Skeletal muscle tissue (tissue), 4 donors: ENCODE measurements around the gene GGTLC3. TPM values are rescaled to one million over a fixed set of nuclear protein-coding genes. Genes with fewer than 3 reads are reported as not detected.
"Not testable (repeated sequence)": the region's sequence is repeated elsewhere in the genome, so short reads cannot be mapped to it uniquely, and the experiment has no call there.

Source experiments
- H3K27ac ChIP-seq: one replicate; pipeline ENCODE4 v1.7.0; 2013; ENCODE audit warnings: mild to moderate bottlenecking, low read depth, low read length, inconsistent platforms
- H3K27me3 ChIP-seq, 3 donors: one replicate each; pipeline ENCODE4 v1.7.0; 2013; ENCODE audit warnings: low read length in 3 of 3; ENCODE audit not compliant: control insufficient read depth in 3 of 3, insufficient read depth in 3 of 3
- H3K36me3 ChIP-seq, 3 donors: one replicate each; pipeline ENCODE4 v1.7.0; 2013; ENCODE audit warnings: low read length in 3 of 3; ENCODE audit not compliant: control insufficient read depth in 3 of 3, insufficient read depth in 3 of 3
- H3K4me1 ChIP-seq, 3 donors: one replicate each; pipeline ENCODE4 v1.7.0; 2013; ENCODE audit warnings: low read length in 3 of 3, mild to moderate bottlenecking in 3 of 3; ENCODE audit not compliant: control insufficient read depth in 3 of 3, insufficient read depth in 3 of 3
- H3K4me3 ChIP-seq, 3 donors: one replicate each; pipeline ENCODE4 v1.7.0; 2013; ENCODE audit warnings: low read length in 3 of 3
- H3K9ac ChIP-seq, 3 donors: one replicate each; pipeline ENCODE4 v1.7.0; 2013; ENCODE audit warnings: low read length in 3 of 3, mild to moderate bottlenecking in 3 of 3, moderate library complexity in 2 of 3, low read depth in 1 of 3
- H3K9me3 ChIP-seq, 3 donors: one replicate each; pipeline ENCODE4 v1.7.0; 2013; ENCODE audit warnings: low read length in 3 of 3; ENCODE audit not compliant: control insufficient read depth in 3 of 3
- total RNA-seq: library from RNA; depleted of rRNA; stranded (reverse); fragments of >200 nt; gene quantifications from one replicate; pipeline ENCODE4 v1.2.3, GENCODE V29; 2014
- donor health status: Osteomylitis.

The GGTLC3 gene
- total RNA-seq, 1 donor from 2014 or later, result not detected

DNA sequence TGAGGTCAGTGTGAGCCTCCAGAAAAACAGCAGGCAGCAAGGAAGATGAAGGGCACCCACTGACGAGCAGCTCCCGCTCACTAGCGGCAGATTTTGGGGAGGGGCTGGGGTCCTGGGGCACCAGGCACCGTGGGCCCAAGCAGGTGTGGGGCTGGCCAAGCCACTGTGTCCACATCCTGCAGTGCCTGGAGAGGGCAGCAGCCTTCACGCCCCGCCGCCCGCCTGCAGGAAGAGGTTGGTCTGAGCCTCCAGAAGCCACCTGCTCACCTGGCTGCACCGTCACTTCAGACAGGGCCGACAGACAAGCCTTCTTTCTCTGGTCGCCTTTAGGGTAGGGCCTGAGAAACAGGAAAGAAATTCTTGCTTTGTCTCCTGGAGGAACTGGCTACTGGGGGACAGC, 25.4 kb upstream of the GGTLC3 start:
- H3K4me1 ChIP-seq, H3K9me3 ChIP-seq, H3K27me3 ChIP-seq, H3K36me3 ChIP-seq, H3K4me3 ChIP-seq, H3K27ac ChIP-seq, H3K9ac ChIP-seq: not testable (repeated sequence)

DNA sequence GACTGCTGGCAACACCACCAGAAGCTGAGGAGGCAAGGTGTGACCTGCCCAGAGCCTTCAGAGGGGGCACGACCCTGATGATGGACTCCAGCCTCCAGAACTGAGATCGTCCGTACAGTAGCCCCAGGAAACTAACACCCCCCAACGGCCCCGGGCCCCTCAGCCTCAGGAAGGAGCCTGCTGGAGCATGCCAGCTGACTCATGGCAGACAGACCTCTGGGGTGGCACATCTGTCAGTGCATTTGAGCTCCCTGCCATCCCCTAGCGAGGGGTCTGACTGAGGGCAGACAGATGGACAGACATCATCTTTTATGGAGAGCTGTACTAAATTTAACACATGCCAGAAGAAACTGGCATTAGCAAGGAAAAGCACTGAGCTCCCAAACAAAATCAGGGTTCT, 22.0 kb upstream of the GGTLC3 start:
- not testable (repeated sequence) for H3K4me3 ChIP-seq, H3K9ac ChIP-seq, H3K9me3 ChIP-seq, H3K27me3 ChIP-seq, H3K4me1 ChIP-seq, H3K36me3 ChIP-seq, H3K27ac ChIP-seq

DNA sequence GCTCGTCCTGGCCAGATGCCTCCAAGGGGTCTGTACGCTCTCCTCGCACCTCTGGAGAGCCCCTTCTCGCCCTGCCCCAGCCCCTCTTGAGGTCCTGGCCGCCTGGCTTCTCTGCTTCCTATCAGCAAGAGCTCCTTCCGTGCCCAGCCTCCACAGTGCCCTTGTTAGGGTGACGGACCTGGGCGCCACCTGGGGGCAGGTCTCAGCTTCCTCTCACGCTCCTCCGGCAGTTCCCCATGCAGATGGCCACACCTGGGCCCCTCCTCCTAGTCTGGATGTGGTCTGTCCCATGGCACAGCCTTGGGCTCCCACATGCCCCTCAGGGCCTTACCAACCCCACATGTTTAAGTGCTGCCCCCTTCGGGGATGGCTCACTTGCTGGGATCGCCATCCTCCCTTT, 16.4 kb upstream of the GGTLC3 start:
- not testable (repeated sequence) for H3K27ac ChIP-seq, H3K9ac ChIP-seq, H3K36me3 ChIP-seq, H3K27me3 ChIP-seq, H3K4me3 ChIP-seq, H3K4me1 ChIP-seq, H3K9me3 ChIP-seq

DNA sequence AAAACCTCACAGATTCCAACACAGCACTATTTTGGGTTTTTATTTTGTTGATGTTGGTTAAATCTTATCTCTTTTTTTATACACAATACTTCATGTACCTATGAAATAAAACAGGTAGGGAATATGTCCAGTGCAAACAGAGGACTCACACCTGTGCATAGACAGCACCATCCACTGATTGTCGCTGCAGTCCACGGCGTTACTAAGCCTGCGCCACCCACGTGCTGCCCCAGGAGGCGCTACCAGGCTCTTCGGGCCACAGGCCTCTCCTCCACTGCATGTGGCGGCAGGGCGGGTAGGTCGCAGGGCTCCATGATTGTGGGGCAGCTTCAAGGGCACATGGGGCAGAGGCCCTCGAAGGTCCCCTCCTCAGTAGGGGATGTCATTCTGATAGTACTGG, 15.7 kb upstream of the GGTLC3 start:
- H3K9ac ChIP-seq, H3K27me3 ChIP-seq, H3K9me3 ChIP-seq, H3K36me3 ChIP-seq, H3K4me3 ChIP-seq, H3K4me1 ChIP-seq, H3K27ac ChIP-seq: not testable (repeated sequence)

DNA sequence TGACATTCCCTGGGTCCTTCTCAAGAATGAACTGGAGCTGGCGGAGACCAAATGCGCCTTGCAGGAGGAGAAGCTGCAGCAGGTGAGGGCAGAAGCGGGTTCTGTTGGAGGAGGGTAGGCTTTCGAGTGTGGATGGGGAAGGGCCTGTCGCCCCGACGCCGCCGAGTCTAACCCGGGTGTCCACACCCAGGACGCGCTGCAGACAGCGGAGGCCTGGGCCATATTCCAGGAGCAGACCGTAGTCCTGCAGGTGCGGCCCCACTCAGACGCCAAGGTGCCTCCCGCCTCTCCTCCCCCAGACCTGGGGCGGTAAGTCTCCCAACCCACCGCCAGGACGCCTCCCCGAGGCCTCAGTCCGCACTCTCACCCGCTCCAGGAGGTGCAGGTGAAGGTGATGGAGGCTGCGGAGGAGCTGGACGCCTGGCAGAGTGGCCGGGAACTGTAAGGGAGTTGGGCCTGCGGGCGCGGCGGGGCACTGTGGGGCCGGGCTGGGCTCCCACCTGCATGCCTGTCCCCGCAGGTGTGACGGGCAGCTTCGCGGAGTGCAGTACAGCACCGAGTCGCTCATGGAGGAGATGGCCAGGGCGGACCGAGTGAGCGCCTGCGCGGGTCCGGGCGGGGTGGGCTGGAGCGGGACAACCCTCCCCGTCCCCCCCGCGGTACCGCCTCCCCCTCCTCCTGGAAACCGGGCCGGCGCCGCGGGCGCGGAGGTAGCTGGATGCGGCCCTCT, 11.6 kb upstream of the GGTLC3 start:
- H3K4me1 ChIP-seq, H3K27me3 ChIP-seq, H3K4me3 ChIP-seq, H3K9me3 ChIP-seq, H3K27ac ChIP-seq, H3K36me3 ChIP-seq, H3K9ac ChIP-seq: not testable (repeated sequence)

DNA sequence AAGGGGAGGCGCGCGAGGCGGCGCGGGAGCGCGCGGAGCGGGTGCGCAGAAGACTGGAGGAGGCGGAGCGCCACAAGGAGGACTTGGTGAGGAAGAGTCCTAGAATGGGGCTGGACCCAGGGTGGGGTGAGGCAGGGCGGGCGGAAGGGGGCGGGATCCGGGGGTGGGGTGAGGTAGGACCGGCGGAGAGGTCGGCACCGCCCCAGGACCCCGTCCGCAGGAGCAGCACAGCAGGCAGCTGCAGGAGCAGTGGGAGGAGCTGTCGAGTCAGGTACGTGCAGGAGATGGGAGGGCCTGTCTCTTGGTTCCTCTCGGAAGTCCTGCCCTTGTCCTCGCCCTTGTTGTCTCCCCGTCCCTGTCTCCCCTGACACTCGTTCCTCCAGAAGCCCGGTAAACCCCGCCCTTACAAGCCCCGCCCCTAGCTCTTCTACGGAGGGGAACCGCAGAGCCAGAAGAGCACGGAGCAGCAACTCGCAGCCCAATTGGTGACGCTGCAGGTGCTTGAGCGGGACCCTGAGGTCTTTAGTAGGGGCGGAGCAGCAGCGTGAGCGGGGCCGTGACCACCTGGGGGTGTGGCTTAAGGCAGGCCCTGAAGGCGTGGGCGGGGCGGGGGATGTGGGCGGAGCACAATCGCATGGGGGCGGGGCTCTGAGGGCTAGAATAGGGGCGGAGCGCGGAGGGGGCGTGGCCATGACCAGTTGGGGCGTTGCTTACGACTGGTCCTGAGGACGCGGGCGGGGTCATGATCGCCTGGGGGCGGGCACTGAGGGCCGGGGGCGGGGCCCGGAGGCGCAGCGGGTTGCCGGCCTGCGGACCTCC, 10.8 kb upstream of the GGTLC3 start:
- not testable (repeated sequence) for H3K27me3 ChIP-seq, H3K9ac ChIP-seq, H3K4me3 ChIP-seq, H3K4me1 ChIP-seq, H3K27ac ChIP-seq, H3K9me3 ChIP-seq, H3K36me3 ChIP-seq

DNA sequence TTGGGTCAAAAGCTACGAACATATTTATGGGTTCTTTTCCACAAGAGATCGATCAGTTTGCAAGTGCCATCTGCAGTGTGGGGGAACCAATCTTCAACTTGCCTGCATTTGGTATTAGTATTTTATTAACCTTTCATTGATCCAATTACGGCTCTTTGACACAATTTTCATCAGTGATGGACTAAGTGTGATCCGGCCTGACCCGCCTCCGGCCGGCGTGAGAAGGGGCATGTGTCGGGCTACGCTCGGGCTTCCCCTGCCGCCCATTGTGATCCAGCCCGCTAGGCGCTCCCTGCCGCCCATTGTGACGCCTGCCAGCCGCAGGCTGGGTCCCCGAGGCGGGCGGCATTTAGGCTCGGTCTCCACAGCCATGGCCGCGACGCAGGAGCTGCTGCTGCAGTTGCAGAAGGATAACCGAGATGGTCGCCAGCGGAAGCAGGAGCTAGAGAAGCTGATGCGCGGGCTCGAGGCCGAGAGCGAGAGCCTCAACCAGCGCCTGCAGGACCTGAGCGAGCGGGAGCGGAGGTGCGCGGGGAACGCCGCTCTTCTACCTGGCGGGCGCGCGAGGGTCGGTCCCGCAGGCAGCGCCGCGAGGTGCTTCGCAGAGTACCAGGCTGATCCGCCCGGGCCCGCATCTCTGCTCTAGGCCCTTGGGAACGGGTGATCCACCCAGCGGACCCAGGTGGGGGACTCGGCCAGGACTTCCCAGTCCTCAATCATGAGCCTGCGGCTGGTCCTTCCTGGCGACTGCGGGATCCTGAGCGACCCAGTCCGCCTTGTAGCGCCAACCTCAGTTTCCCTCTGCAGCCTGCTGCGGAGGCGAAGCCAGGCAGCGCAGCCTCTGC, 10.0 kb upstream of the GGTLC3 start, which contains the start of gene TMEM191B:
TSS of gene TMEM191B (plus strand) at position 51 of the 845 bp plus-strand sequence. CDS start at position 230, 179 bp downstream.
- not testable (repeated sequence) for H3K9ac ChIP-seq, H3K4me1 ChIP-seq, H3K27ac ChIP-seq, H3K27me3 ChIP-seq, H3K4me3 ChIP-seq, H3K36me3 ChIP-seq, H3K9me3 ChIP-seq

DNA sequence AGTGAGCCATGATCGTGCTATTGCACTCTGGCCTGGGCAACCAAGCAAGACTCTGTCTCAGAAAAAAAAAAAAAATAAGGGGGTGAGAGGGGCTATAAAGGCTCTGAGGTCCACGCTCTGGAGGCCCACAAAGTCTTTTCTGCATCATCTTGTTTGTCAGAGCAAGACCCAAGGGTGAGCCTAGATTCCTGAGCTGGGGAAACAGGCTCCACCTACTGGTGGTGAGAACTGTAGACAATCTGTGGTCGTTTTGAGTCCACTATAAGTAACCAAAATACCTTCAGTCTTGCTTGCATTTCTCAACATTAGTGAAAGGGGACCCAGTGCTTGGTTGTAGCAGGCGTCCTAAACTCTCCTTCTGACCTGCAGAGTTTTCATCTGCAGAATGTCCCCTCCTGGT, 5.4 kb upstream of the GGTLC3 start:
- not testable (repeated sequence) for H3K27ac ChIP-seq, H3K36me3 ChIP-seq, H3K9me3 ChIP-seq, H3K27me3 ChIP-seq, H3K4me1 ChIP-seq, H3K4me3 ChIP-seq, H3K9ac ChIP-seq

DNA sequence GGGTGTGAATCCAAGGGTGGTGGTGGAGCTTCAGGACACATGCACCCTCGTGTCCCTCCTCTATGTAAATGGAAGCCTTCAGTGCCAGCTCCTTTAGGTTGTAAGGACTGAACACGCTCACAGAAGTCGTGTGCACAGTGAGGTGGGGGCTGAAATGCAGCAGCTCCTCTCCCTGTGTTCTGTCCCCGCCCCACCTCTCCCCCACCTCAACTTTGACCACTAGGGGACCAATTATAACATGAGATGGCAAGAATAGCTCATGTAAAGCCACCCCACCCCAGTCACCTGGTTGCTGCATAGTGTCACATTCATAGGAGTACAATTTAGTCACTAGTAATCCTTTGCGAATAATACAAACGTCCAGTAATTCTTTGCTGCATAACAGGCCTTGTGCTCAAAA, 4.8 kb upstream of the GGTLC3 start:
- not testable (repeated sequence) for H3K4me1 ChIP-seq, H3K27ac ChIP-seq, H3K4me3 ChIP-seq, H3K9me3 ChIP-seq, H3K36me3 ChIP-seq, H3K9ac ChIP-seq, H3K27me3 ChIP-seq

DNA sequence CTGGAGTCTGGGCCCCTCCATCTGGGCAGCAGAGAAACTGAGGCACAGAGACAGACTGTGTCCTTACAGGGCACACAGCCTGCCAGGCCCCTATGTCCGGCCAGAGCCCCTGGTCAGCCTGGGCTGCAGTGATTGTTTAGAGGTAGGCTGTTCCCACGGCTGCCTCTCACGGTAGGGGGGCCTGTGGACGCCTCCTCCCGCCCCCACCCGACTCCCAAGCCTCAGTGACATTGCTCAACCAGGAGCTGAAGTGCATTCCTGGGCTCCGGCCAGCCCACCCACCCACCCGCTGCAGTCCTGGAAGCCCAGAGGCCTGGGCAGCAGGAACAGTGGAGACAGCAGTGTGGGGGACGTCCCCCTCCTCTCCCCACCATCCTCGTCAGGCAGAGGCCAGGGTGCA, 4.5 kb downstream of the GGTLC3 start:
- H3K4me3 ChIP-seq, H3K9ac ChIP-seq, H3K9me3 ChIP-seq, H3K4me1 ChIP-seq, H3K36me3 ChIP-seq, H3K27ac ChIP-seq, H3K27me3 ChIP-seq: not testable (repeated sequence)
